ENCODE data around the gene CAMKK1. TPM values are rescaled to one million over a fixed set of nuclear protein-coding genes. Genes with fewer than 3 reads are reported as not detected.

The CAMKK1 gene
- total RNA-seq, 1 donor from 2014 or later: 3.8 TPM

DNA sequence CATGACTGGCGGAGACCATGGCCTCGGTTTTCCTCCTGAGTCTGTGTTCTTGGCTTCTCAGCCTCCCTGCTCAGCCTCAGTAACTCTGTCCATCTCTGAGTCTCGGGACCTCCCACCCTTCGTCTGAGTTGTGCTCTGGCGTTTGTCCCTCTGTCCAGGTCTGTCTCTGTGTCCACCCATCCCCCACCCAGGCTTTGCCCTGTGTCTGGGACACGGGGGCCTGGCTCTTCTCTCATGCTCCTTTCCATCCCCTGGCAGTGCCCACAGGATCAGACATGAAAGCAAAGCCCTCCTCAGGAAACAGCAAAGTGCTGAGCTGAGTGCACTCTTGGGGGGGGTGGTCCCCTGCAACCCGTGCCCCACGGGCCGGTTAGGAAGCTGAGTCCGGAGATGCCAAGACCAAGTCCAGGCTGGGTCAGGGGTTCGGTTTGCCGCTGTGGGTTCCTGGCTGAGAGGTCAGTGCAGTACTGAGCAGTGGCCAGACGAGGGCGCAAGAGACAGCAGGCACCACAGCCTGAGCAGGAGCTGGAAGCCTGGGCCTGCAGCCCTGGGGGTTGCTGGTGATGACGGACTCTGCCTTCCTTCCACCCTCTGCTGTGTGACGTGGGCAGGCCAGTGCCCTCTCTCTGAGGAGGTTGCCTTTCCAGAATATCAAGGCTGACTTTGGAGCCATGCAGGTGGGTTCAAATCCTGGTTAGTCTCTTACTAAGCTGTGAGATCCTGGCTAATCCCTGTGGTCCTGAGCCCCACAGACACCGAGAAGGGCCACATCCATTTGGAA, 20.9 kb upstream of the CAMKK1 start:
- DNase-seq (ENCODE audit: low read depth) (peak; percentile 41), FAIRE-seq (no peak)
- Histone ChIP-seq H3K4me3 (ENCODE audit: insufficient read depth, low read depth, low read length) (no peak overlapping the region), H3K9me3 (ENCODE audit: insufficient read depth, low read depth, low read length) (no peaks in the 10 kb centered on the region), H4K20me1 (ENCODE audit: insufficient read depth, low read length) (no peaks in the 10 kb centered on the region), H3K4me1 (ENCODE audit: insufficient read depth, low read length) (no peaks in the 10 kb centered on the region), H3K4me2 (ENCODE audit: low read length) (no peak overlapping the region), H3K27me3 (ENCODE audit: insufficient read depth, low read length) (no peaks in the 10 kb centered on the region), H3K27ac (ENCODE audit: low read depth, low read length) (no peak overlapping the region), H3K36me3 (ENCODE audit: insufficient read depth, low read length) (no peaks in the 10 kb centered on the region), H3K9ac (ENCODE audit: low read length) (peak overlapping the region; percentile 12), H2AFZ (ENCODE audit: low read depth, low read length) (peak overlapping the region; percentile 60), H3K79me2 (ENCODE audit: insufficient read depth, low read length) (no peaks in the 10 kb centered on the region)
- Mint-ChIP-seq H3K27me3 (ENCODE audit: low read depth, unreplicated experiment) (peaks cover 33% of the 10 kb centered on the region), H3K27ac (ENCODE audit: unreplicated experiment) (no peak overlapping the region), H3K4me3 (ENCODE audit: unreplicated experiment) (no peak overlapping the region), H3K36me3 (ENCODE audit: low read depth, unreplicated experiment) (no peaks in the 10 kb centered on the region), H3K4me1 (ENCODE audit: low read depth, unreplicated experiment) (no peaks in the 10 kb centered on the region), H3K9me3 (ENCODE audit: unreplicated experiment) (no peaks in the 10 kb centered on the region)
- no peak for TF ChIP-seq EZH2 (IDR thresholded peaks at IDR 0.05; ENCODE audit: insufficient read depth, low read length)
- TF ChIP-seq, protein P1, sequence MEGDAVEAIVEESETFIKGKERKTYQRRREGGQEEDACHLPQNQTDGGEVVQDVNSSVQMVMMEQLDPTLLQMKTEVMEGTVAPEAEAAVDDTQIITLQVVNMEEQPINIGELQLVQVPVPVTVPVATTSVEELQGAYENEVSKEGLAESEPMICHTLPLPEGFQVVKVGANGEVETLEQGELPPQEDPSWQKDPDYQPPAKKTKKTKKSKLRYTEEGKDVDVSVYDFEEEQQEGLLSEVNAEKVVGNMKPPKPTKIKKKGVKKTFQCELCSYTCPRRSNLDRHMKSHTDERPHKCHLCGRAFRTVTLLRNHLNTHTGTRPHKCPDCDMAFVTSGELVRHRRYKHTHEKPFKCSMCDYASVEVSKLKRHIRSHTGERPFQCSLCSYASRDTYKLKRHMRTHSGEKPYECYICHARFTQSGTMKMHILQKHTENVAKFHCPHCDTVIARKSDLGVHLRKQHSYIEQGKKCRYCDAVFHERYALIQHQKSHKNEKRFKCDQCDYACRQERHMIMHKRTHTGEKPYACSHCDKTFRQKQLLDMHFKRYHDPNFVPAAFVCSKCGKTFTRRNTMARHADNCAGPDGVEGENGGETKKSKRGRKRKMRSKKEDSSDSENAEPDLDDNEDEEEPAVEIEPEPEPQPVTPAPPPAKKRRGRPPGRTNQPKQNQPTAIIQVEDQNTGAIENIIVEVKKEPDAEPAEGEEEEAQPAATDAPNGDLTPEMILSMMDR (IDR thresholded peaks at IDR 0.05; ENCODE audit: insufficient read depth, low read depth, low read length): peak; percentile 97

DNA sequence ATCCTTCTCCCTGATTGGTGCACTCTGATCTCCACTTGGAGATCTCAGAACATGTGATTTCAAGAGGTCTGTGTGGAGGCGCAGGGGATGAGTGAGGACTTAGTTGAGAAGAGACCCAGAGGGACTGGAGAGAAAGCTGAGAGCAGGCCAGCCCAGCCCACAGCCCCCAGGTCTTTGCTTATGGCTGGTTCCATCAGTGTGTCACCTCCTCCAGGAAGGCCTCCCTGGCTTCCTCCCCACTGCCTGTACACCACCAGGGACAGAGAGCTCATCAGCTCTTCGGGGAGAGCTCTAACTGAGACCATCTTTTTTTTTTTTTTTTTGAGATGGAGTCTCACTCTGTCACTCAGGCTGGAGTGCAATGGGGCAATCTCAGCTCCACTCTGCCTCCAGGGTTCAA, 20.0 kb upstream of the CAMKK1 start:
- Mint-ChIP-seq H3K4me3 (ENCODE audit: unreplicated experiment) (no peak overlapping the region), H3K27ac (ENCODE audit: unreplicated experiment) (no peak overlapping the region), H3K36me3 (ENCODE audit: low read depth, unreplicated experiment) (no peaks in the 10 kb centered on the region), H3K4me1 (ENCODE audit: low read depth, unreplicated experiment) (no peaks in the 10 kb centered on the region), H3K27me3 (ENCODE audit: low read depth, unreplicated experiment) (peaks cover 29% of the 10 kb centered on the region), H3K9me3 (ENCODE audit: unreplicated experiment) (no peaks in the 10 kb centered on the region)
- H3K27me3 ChIP-seq (ENCODE audit: insufficient read depth, low read length): no peaks in the 10 kb centered on the region
- DNase-seq (ENCODE audit: low read depth) (no peak), FAIRE-seq (no peak)
- no peaks in the 10 kb centered on the region for H4K20me1 ChIP-seq (ENCODE audit: insufficient read depth, low read length)
- no peaks in the 10 kb centered on the region for H3K36me3 ChIP-seq (ENCODE audit: insufficient read depth, low read length)
- no peak overlapping the region for H3K4me3 ChIP-seq (ENCODE audit: insufficient read depth, low read depth, low read length)
- H2AFZ ChIP-seq (ENCODE audit: low read depth, low read length): no peak overlapping the region
- H3K4me1 ChIP-seq (ENCODE audit: insufficient read depth, low read length): no peaks in the 10 kb centered on the region
- no peaks in the 10 kb centered on the region for H3K9me3 ChIP-seq (ENCODE audit: insufficient read depth, low read depth, low read length)
- no peak overlapping the region for H3K27ac ChIP-seq (ENCODE audit: low read depth, low read length)
- no peak overlapping the region for H3K4me2 ChIP-seq (ENCODE audit: low read length)
- TF ChIP-seq, protein P1 (IDR thresholded peaks at IDR 0.05; ENCODE audit: insufficient read depth, low read depth, low read length): no peak
- no peak for TF ChIP-seq EZH2 (IDR thresholded peaks at IDR 0.05; ENCODE audit: insufficient read depth, low read length)
- no peak overlapping the region for H3K9ac ChIP-seq (ENCODE audit: low read length)
- H3K79me2 ChIP-seq (ENCODE audit: insufficient read depth, low read length): no peaks in the 10 kb centered on the region

Data from astrocyte (in vitro differentiated cells and primary cell).